ENCODE results near the gene CYP21A2. TPM values are rescaled to one million over a fixed set of nuclear protein-coding genes. Genes with fewer than 3 reads are reported as not detected.
A peak's percentile ranks its signal among the peaks of the same experiment; 100 is the strongest.

The CYP21A2 gene
- total and polyA plus RNA-seq, 2 of the 8 experiments (the other 6 are each of a cell fraction or from before 2014, with no cell fraction given): 0.22 to 0.23 TPM

DNA sequence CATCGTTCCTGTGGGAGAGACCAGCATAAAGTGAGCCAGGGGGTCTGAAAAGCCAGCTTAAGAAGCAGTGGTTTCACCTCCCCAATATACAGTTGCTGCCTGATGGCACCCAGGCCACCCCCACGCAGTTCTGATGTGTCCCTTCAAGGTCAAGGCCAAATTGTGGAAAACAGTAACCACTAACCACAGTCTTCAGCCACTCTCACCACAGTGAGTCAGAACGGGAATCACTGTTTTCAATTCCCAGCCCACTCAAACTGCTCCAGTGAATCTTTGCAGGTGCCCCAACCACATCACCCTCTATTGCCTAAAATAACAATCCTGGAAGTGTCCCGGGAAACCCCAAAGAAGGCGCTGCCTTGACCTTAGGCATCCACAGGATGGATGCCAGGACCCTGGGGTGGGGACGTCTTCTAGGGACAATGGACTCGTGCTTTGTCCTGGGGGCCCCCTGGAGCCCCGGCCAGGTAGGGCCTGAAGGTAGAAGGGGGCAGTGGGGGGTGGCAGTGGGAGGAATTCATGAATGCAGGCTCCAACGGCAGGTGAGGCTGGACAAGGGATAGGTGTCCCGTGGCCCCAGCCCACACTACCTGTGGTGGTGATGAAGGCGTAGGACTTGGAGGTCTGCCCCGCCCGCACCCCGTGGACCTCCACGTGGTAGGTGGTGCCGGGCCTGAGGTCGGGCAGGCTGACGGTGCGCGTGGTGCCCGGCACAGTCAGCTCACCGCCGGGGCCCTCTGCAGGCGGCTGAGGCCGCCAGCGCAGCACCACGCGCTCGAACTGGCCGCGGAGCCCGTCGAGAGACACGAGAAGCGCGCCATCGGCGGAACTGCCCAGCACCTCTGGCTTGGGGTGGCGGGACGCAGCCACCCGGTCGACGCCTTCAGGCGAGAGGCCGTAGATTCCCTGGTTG lies 48.7 kb downstream of the CYP21A2 start:
- Histone ChIP-seq H3K23me2 (ENCODE audit: low read depth, low read length) (no peaks in the 10 kb centered on the region; the same call in 1 of the 2 replicates), H3K23ac (ENCODE audit: insufficient read length) (no peak overlapping the region), H3K36me3 (ENCODE audit: control insufficient read depth in 2 of 4, insufficient read depth in 4 of 4, low read length in 3 of 4) (no peaks in the 10 kb centered on the region), H2BK15ac (ENCODE audit: low read length) (peak overlapping the region; percentile 61), H4K8ac (ENCODE audit: extremely low read depth, insufficient read depth, low read length) (peak overlapping the region; percentile 92), H2AFZ (ENCODE audit: low read length) (peak overlapping the region; percentile 61; the same call in 1 of the 2 replicates), H2BK5ac (ENCODE audit: low read depth, low read length) (0 out of 2 replicates have a peak overlapping the region, but pooled peaks have one; percentile 49), H3K56ac (replicated peaks; ENCODE audit: insufficient read length, low read depth, low read length) (no peak overlapping the region), H3K9ac (replicated peaks in 1 of 4; ENCODE audit: extremely low read depth in 1 of 4, low read depth in 3 of 4, low read length in 3 of 4) (peak overlapping the region in 2 of 4 experiments; percentile 48 to 63; a peak in 4 of 7 replicates), H2BK20ac (ENCODE audit: low read length) (peak overlapping the region; percentile 5; the same call in 1 of the 2 replicates), H3K27me3 (replicated peaks in 1 of 4; ENCODE audit: control insufficient read depth in 3 of 4, extremely low read depth in 1 of 4, insufficient read depth in 3 of 4, low read length in 3 of 4) (peaks cover 0 to 13% (median 11%) of the 10 kb centered on the region in 4 experiments; a peak in 5 of 7 replicates), H3K4me2 (ENCODE audit: insufficient read depth in 1 of 2, low read depth in 2 of 2, low read length in 2 of 2) (peak overlapping the region; percentile 39 to 65; a peak in 3 of 4 replicates), H3K4me1 (replicated peaks in 1 of 4; ENCODE audit: control insufficient read depth in 3 of 4, insufficient read depth in 4 of 4, low read length in 3 of 4) (peaks cover 0 to 16% (median 7%) of the 10 kb centered on the region in 4 experiments; a peak in 5 of 7 replicates), H3K9me3 (ENCODE audit: insufficient read depth in 2 of 2, low read depth in 1 of 2, low read length in 1 of 2) (no peaks in the 10 kb centered on the region), H2BK12ac (ENCODE audit: low read depth, low read length) (peak overlapping the region; percentile 71), H3K18ac (ENCODE audit: extremely low read depth, low read length) (peak overlapping the region; percentile 95), H4K20me1 (replicated peaks in 1 of 2; ENCODE audit: control insufficient read depth in 1 of 2, insufficient read depth in 2 of 2, low read length in 2 of 2) (no peaks in the 10 kb centered on the region), H3K79me1 (ENCODE audit: low read depth, low read length) (no peaks in the 10 kb centered on the region; the same call in 1 of the 2 replicates), H3K79me2 (ENCODE audit: control insufficient read depth in 1 of 2, insufficient read depth in 2 of 2, low read length in 2 of 2) (no peaks in the 10 kb centered on the region), H3K4me3 (ENCODE audit: extremely low read depth in 1 of 4, insufficient read depth in 2 of 4, low read depth in 3 of 4, low read length in 4 of 4) (peak overlapping the region; percentile 10 to 54 (median 18); a peak in 4 of 8 replicates), H4K91ac (replicated peaks; ENCODE audit: insufficient read length, low read length) (peak overlapping the region; percentile 77), H3K14ac (ENCODE audit: insufficient read length) (no peak overlapping the region), H3K4ac (replicated peaks; ENCODE audit: insufficient read length, low read depth, low read length) (no peak overlapping the region), H2AK5ac (ENCODE audit: low read depth, low read length) (peak overlapping the region; percentile 55; the same call in 1 of the 2 replicates), H3K27ac (ENCODE audit: low read depth, low read length) (no peak overlapping the region), H4K5ac (ENCODE audit: insufficient read length, low read depth, low read length) (peak overlapping the region; percentile 41), H2BK120ac (replicated peaks; ENCODE audit: low read depth, low read length) (no peak overlapping the region)
- POLR2A ChIA-PET (ENCODE audit: partially characterized antibody): interaction anchor here (0.8 to 2.2 kb wide), 9 partner anchors 11 to 90 kb away, joined by 3 to 7 read pairs (median 4); partner anchors contain the start of genes AGPAT1, ATF6B and TNXB
- peak in 1 of 2 experiments; percentile 63 for DNase-seq (ENCODE audit: low read depth in 1 of 2, low spot score in 2 of 2)
- 47% methylated on average over 26 of the region's 45 CpGs; no CpG with 5 or more reads in 1 of the 2 experiments for WGBS, 2 experiments (ENCODE audit: extremely low coverage in 1 of 2, insufficient coverage in 1 of 2, insufficient read length in 1 of 2, insufficient replicate concordance in 2 of 2, low coverage in 1 of 2, low lambda C conversion rate in 2 of 2, missing lambda C conversion rate in 1 of 2)
- no peak for FAIRE-seq
- CTCF ChIA-PET (ENCODE audit: partially characterized antibody): interaction anchor here (0.6 to 7.5 kb wide), 11 partner anchors 10 to 80 kb away, joined by 3 to 61 read pairs (median 5); partner anchors contain the start of gene TNXB
- TF ChIP-seq RNF2 (IDR thresholded peaks at IDR 0.05; ENCODE audit: borderline replicate concordance, low read depth, low read length, missing control alignments, poor library complexity, severe bottlenecking): peak; percentile 38
- 0 out of 4 replicates have a peak, but pooled peaks of 1 of the 2 experiments have one; percentile 27 for TF ChIP-seq SIN3A (conservative IDR thresholded peaks at IDR 0.05 in 1 of 2, IDR thresholded peaks at IDR 0.05 in 1 of 2; ENCODE audit: low read depth in 1 of 2, low read length in 2 of 2)
- no peak for TF ChIP-seq POU5F1 (IDR thresholded peaks at IDR 0.05; ENCODE audit: low read depth, low read length)
- TF ChIP-seq, protein P1, sequence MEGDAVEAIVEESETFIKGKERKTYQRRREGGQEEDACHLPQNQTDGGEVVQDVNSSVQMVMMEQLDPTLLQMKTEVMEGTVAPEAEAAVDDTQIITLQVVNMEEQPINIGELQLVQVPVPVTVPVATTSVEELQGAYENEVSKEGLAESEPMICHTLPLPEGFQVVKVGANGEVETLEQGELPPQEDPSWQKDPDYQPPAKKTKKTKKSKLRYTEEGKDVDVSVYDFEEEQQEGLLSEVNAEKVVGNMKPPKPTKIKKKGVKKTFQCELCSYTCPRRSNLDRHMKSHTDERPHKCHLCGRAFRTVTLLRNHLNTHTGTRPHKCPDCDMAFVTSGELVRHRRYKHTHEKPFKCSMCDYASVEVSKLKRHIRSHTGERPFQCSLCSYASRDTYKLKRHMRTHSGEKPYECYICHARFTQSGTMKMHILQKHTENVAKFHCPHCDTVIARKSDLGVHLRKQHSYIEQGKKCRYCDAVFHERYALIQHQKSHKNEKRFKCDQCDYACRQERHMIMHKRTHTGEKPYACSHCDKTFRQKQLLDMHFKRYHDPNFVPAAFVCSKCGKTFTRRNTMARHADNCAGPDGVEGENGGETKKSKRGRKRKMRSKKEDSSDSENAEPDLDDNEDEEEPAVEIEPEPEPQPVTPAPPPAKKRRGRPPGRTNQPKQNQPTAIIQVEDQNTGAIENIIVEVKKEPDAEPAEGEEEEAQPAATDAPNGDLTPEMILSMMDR (IDR thresholded peaks at IDR 0.05; ENCODE audit: control extremely low read depth in 1 of 3, insufficient read depth in 1 of 3, low read depth in 1 of 3, low read length in 3 of 3): peak in 1 of 3 experiments; percentile 20; a peak in 1 of 4 replicates
- no peak for TF ChIP-seq HDAC6 (IDR thresholded peaks at IDR 0.05; ENCODE audit: low read depth, low read length)
- TF ChIP-seq POLR2A (IDR thresholded peaks at IDR 0.05; ENCODE audit: control extremely low read depth in 1 of 2, low read depth in 2 of 2, low read length in 2 of 2): 0 out of 3 replicates have a peak, but pooled peaks of 1 of the 2 experiments have one; percentile 27
